Astrocyte of the cerebellum (primary cell): Measurements from ENCODE around the gene ZNF787.
"Not testable (repeated sequence)": the region's sequence is repeated elsewhere in the genome, so short reads cannot be mapped to it uniquely, and the experiment has no call there.

Experiments used
- DNase-seq: peaks from one replicate; pipeline ENCODE4 v3.0.0-alpha.2; 2011; ENCODE audit warnings: low read depth
- H3K4me3 ChIP-seq: 2 replicates; pipeline ENCODE4 v1.5.1; 2011; ENCODE audit warnings: mild to moderate bottlenecking, low read depth, low read length, moderate library complexity
- CTCF ChIP-seq: IDR thresholded peaks from 2 replicates; pipeline ENCODE4 v1.5.1; 2012; ENCODE audit warnings: low read length, low read depth, moderate library complexity, mild to moderate bottlenecking; ENCODE audit errors: missing control alignments
- in situ Hi-C: cut with HindIII; loops from 2 replicates; pipeline ENCODE4 v1.10.0; 2017; ENCODE audit warnings: low sequenced_read_pairs

The ZNF787 gene

DNA sequence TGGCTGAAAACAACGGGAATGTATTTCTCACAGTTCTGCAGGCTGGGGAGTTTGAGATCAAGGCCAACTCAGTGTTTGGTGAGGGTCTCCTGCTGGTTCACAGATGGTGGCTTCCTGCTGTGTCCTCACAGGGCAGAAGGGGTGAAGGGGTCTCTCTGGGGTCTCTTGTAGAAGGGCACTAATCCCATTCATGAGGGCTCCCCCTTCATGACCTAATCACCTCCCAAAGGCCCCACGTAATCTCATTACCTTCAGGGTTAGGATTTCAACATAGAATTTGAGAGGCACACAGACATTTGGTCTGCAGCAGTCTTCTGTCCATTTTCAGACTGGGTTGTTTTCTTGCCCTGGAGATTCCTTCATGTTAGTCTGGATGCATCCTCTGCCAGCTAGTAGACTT lies 31.5 kb upstream of the ZNF787 start:
- no peak for TF ChIP-seq CTCF
- in situ Hi-C loops: no loop called here
- no peak overlapping the region for H3K4me3 ChIP-seq
- DNase-seq: no peak

- no peak overlapping the region for H3K4me3 ChIP-seq
- TF ChIP-seq CTCF: no peak
- DNase-seq: no peak
- in situ Hi-C loops: no loop called here
Observed at GRCh38 chr19:56150358-56150757, 29.3 kb upstream of the ZNF787 start.

DNA sequence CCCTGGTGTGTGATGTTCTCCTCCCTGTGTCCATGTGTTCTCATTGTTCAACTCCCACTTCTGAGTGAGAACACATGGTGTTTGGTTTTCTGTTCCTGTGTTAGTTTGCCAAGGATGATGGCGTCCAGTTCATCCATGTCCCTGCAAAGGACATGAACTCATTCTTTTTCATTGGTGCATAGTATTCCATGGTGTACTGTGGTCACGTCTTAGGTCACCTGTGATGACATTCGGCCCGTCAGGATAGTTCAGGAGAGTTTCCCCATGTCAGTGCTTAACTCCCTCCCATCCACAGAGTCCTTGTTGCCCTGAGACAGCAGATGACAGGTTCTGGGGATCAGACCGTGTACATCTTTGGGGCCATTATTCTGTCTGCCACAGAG lies 28.6 kb upstream of the ZNF787 start:
- in situ Hi-C loops: no loop called here
- no peak for TF ChIP-seq CTCF
- no peak for DNase-seq

GRCh38 chr19:56148955-56149655 lies 28.0 kb upstream of the ZNF787 start:
- H3K4me3 ChIP-seq, in situ Hi-C loops, DNase-seq: not testable (repeated sequence)

More for the DNA sequence above, 28.6 kb upstream of the ZNF787 start:
- H3K4me3 ChIP-seq: no peak overlapping the region

- TF ChIP-seq CTCF: no peak
- in situ Hi-C loops: no loop called here
- no peak for DNase-seq
- H3K4me3 ChIP-seq: no peak overlapping the region
Observed at GRCh38 chr19:56148096-56148495, 27.0 kb upstream of the ZNF787 start.

DNA sequence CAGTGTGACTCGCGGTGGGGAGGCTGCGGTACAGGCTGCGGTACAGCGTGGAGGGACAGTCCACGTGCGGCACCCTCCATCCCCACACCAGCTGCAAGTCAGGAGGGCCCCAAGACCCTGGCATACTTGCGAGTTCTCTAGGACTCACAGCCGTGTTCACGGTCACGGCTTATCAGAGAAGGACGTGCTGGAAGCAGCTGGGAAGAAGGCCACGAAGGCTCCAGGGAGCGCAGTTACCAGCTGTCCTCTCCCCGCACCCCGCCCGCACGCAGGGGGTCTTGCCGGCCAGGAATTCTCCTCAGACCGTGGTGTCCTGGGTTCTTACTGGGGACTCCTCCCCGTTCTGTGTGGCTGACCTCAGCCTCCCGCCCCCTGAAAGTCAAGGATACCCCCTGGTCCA lies 26.2 kb upstream of the ZNF787 start:
- in situ Hi-C loops: no loop called here
- TF ChIP-seq CTCF: no peak
- H3K4me3 ChIP-seq: no peak overlapping the region
- no peak for DNase-seq

DNA sequence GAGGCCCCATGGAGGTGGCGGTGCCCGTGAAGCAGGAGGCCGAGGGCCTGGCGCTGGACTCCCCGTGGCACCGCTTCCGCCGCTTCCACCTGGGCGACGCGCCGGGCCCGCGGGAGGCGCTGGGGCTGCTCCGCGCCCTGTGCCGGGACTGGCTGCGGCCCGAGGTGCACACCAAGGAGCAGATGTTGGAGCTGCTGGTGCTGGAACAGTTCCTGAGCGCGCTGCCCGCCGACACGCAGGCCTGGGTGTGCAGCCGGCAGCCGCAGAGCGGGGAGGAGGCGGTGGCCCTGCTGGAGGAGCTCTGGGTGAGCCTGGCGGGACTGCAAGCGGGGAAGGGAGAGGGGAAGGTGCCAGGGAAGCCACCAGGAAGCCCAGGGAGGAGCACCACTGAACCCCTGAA lies 25.8 kb upstream of the ZNF787 start:
- no peak overlapping the region for H3K4me3 ChIP-seq
- TF ChIP-seq CTCF: no peak
- in situ Hi-C loops: no loop called here
- no peak for DNase-seq
